ENCODE measurements around the gene CSTPP1.
"Not testable (repeated sequence)": the region's sequence is repeated elsewhere in the genome, so short reads cannot be mapped to it uniquely, and the experiment has no call there.

The CSTPP1 gene

GRCh38 chr11:47099214-47099917, 162.8 kb downstream of the CSTPP1 start:
- DNase-seq (ENCODE audit: low read depth in 2 of 2), result no peak

DNA sequence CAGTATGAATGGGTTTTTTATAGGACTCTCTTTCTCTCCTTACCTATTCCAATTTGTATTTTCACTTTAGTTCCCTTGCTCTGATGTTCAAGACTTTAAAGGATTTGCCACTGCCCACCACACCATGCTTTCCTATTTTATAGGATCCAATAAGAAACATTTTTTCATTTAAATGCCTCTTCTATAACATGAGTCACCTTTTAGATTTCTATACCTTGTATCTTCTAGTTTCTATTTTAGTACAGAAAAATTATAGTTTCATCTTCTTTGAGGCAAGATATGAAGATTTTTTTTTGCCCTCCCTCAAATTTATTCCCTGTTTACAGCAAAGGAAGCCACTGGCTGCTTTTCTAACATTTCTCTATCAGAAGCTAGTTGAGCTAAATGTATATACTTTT, 163.4 kb downstream of the CSTPP1 start:
- no peak for DNase-seq (ENCODE audit: low read depth in 2 of 2)

GRCh38 chr11:47101406-47101805, 164.8 kb downstream of the CSTPP1 start:
- DNase-seq (ENCODE audit: low read depth in 2 of 2), result no peak

DNA sequence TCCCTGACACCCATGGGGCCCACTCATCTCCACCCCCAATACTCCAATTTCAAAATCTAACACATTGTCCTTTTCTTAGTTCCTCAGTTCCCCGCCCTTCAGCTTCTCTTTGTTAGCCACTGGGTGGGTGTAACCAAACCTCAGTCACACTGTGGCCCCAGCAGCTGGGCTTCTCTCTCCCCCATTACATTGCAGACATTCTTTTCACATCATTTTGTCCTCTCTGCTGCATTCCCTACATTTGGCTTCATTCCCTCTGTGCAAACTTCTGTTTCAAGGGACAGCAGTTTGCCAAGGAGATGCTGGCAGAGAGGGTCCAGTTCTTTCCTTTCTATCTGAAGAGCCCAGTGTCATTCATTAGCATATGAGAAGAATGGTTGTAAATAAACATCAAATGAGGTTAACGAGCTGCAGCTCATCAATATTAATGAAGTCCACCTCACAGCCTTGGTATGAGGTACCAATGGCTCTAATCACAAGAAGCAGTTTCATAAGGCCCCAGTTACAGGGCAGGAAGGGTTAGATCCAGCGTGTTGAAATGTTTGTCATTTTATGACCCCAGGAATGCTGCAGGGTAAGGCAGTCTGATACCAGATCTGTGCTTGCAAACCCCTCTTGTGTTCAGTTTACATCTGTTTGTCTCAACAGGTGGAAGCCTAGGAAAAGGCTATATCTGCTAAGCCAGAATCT, 167.8 kb downstream of the CSTPP1 start:
- no peak for DNase-seq (ENCODE audit: low read depth in 2 of 2)

DNA sequence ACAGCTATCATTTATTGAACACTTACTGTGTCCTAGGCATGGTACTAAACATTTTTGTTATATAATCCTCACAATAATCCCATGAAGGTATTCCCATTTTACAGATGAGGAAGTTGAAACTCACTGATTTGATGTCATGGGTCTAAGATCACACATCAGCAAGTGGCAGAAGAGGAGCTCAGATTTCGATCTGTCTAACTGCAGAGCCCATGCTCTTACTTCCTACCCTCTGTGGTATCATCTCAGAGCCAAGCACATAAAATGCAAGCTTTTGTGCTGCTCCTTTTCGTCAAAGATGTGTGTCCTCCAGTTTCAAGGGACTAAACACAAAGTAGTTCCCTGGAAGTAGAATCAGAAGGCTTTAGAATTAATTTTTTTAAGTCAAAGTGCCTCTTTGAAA, 169.0 kb downstream of the CSTPP1 start:
- no peak for DNase-seq (ENCODE audit: low read depth in 2 of 2)

DNA sequence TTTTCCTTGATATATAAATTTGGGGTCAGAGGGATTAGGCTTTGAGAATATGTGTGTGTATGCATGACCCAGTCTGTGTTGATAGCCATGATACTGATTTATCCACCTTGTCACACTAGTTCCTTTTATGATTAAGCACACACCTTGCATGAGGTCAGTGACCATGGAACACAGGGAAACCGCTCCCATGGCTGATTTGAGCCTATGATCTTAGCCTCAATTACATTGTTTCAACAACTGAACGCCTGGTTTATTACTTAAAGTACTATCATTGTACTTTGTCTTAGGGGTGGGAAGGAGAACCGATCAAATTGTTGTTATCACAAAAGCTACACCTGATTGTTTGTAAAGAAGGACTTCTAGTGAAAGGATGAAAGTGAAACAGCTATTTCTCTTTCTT, 169.4 kb downstream of the CSTPP1 start:
- DNase-seq (ENCODE audit: low read depth in 2 of 2), result no peak

DNA sequence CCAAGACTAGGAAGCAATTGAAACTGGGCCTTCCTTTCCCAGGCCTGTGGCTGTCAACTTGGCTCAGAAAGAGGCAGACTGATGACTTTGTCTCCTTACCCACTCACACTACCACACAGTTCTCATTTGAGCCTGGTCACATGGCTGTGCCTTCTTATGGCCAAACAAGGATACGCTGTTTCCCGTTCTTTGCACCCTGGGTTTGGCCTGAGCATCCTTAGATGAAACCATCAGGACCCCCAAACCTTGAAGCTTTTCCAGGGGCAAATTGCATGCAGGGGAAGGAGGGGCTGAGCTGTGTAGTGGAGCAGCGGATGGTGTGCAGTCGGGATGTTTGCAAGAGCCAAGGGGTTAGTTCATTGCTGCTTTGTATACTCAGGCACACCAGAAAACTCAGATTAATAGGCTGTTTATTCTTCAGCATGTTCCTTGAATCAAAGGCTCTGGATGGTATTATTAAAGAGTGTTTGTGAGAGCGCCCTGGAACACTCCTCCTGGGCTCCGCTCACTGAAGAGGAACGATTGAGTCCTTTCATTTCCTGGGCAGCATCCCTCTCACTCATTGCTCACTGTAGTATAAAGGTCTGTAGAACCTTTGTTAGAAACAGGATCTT, 170.3 kb downstream of the CSTPP1 start:
- DNase-seq (ENCODE audit: low read depth in 2 of 2), result no peak

GRCh38 chr11:47107744-47108143, 171.2 kb downstream of the CSTPP1 start:
- DNase-seq (ENCODE audit: low read depth in 2 of 2), result no peak

DNA sequence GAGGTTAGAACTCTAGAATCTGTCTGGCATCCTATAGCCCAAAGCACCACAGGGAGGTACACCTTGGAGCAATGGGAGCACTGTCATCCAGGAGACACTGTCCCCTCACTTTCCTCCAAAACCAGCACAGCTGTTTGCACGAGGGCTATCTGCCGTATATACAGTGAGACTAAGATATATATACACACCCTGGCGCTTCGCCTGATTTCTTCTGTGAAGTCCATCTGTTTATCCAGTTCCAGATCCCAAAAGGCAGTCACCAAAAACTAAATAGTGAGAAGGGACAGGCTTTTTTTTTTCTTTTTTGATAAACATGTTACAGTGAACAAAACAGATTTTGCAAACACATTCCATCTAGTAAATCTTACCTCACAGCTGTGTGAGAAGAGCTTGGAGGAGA, 171.7 kb downstream of the CSTPP1 start:
- no peak for DNase-seq (ENCODE audit: low read depth in 2 of 2)

- DNase-seq (ENCODE audit: low read depth in 2 of 2), result no peak
Measured at GRCh38 chr11:47109051-47109726, 172.6 kb downstream of the CSTPP1 start.

DNA sequence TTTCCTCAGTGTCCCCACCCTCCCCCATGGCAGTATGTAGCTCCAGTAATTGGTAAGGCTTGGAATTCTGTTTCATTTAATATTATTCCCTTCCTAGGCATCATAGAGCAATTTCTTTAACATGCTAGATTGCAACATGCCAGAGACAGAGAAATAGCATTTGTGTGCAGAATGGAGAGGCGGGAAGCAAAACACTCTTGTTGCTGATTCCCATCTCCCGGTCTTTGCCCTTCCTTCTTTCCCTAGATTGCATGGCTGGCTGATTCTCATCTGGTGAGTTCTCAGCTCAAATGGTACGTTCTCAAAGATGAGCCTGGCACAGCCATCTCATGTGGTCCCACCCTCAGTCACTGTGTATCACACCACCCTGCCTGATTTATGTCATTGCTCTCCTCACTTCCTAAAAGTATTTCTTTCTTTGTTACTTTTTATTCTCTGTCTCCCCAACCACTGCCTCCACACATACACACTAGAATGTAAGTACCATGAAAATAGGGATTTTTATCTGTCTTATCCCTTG, 173.2 kb downstream of the CSTPP1 start:
- no peak for DNase-seq (ENCODE audit: low read depth in 2 of 2)

- DNase-seq (ENCODE audit: low read depth in 2 of 2), result no peak
Measured at GRCh38 chr11:47111318-47111804, 174.8 kb downstream of the CSTPP1 start.

DNA sequence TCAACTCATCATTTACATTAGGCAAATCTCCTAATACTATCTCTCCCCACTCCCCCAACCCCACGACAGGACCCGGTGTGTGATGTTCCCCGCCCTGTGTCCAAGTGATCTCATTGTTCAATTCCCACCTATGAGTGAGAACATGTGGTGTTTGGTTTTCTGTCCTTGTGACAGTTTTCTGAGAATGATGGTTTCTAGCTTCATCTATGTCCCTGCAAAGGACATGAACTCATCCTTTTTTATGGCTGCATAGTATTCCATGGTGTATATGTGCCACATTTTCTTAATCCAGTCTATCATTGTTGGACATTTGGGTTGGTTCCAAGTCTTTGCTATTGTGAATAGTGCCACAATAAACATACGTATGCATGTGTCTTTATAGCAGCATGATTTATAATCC, 176.4 kb downstream of the CSTPP1 start:
- DNase-seq (ENCODE audit: low read depth in 2 of 2), result not testable (repeated sequence)

DNA sequence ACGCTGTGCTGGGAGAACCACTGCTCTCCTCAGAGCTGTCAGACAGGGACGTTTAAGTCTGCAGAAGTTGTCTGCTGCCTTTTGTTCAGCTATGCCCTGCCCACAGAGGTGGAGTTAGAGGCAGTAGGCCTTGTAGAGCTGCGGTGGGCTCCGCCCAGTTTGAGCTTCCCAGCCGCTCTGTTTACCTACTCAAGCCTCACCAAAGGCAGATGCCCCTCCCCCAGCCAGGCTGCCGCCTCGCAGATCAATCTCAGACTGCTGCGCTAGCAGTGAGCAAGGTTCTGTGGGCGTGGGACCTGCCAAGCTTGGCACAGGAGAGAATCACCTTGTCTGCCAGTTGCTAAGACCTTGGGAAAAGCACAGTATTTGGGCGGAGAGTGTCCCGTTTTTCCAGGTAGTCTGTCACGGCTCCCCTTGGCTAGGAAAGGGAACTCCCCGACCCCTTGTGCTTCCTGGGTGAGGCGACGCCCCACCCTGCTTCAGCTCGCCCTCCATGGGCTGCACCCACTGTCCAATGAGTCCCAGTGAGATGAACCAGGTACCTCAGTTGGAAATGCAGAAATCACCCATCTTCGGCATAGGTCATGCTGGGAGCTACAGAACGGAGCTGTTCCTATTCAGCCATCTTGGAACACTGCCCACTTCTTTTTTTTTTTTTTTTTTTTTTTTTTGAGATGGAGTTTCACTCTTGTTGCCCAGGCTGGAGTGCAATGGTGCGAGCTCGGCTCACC, 182.6 kb downstream of the CSTPP1 start:
- DNase-seq (ENCODE audit: low read depth in 2 of 2), result peak; percentile 40 to 48

GRCh38 chr11:47121056-47121455, 184.5 kb downstream of the CSTPP1 start:
- DNase-seq (ENCODE audit: low read depth in 2 of 2), result no peak

GRCh38 chr11:47121731-47122130, 185.2 kb downstream of the CSTPP1 start:
- no peak for DNase-seq (ENCODE audit: low read depth in 2 of 2)

GRCh38 chr11:47123094-47123493, 186.5 kb downstream of the CSTPP1 start:
- DNase-seq (ENCODE audit: low read depth in 2 of 2), result no peak

GRCh38 chr11:47124675-47125074, 188.1 kb downstream of the CSTPP1 start:
- no peak for DNase-seq (ENCODE audit: low read depth in 2 of 2)

DNA sequence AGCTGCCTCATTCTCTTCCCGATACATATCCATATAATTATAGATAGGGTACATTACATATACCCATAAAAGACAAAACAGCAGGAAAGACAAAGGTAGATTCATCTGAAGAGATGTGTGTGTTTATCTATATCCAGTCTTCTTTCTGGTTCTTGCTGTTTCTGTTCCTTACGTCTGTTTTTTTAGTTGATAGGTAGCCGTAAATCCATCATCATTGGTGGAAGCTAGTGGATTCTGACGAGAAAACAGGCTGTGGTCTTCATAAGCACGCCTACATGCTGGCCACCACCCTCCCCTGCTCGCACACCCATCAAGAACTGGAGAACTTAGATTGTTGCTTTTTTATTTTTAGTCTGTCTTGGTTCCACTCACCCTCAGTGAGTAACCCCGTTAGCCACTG, 188.5 kb downstream of the CSTPP1 start:
- DNase-seq (ENCODE audit: low read depth in 2 of 2), result no peak

DNA sequence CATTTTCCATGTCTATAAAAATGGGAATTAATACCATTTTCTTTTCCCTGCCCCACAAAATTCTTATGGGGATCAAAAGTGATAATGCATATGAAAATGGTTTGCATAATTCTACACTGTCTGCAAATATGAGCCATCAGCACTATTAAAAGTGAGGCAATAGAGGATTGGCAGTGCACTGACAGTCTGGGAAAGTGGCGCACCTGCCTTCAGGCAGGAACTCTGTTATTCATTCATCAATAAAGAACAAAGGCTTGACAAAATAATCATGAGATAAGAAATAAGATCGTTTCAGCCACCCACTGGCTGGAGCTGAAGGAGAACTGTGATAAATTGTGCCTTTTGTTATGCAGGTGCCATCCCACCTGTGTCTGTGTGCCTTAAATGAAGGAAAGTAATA, 190.7 kb downstream of the CSTPP1 start:
- DNase-seq (ENCODE audit: low read depth in 2 of 2), result no peak

- no peak for DNase-seq (ENCODE audit: low read depth in 2 of 2)
Measured at GRCh38 chr11:47130543-47130942, 194.0 kb downstream of the CSTPP1 start.

Measured in stimulated activated CD4-positive, alpha-beta T cell treated with anti-CD3 and anti-CD28 coated beads, Interleukin-15, amount 100 ng/mL, for 48 hours (primary cell).